WTC11 (cell line): ENCODE results near the gene TRPC4AP.

Source experiments
- CREB1 ChIP-seq: sonication (generic); formaldehyde crosslinking; IDR thresholded peaks from 2 replicates; pipeline ENCODE4 v1.8.0; 2023; ENCODE audit warnings: mild to moderate bottlenecking, missing genetic modification reagents
- CTCF ChIP-seq: fragments of 200-600 bp; IDR thresholded peaks from 2 replicates; pipeline ENCODE4 v1.8.0; 2022; ENCODE audit warnings: antibody characterized with exemption
- HMGA2 ChIP-seq: fragments of 250-450 bp; sonication (Bioruptor Pico); IDR thresholded peaks from 2 replicates; pipeline ENCODE4 v1.4.0; 2021; ENCODE audit warnings: mild to moderate bottlenecking, moderate library complexity
- TF ChIP-seq, protein P1 (sequence below): sonication (generic); formaldehyde crosslinking; IDR thresholded peaks from 2 replicates; pipeline ENCODE4 v1.8.0; 2022; ENCODE audit warnings: missing genetic modification reagents
- TF ChIP-seq, protein P2 (sequence below): sonication (generic); formaldehyde crosslinking; IDR thresholded peaks from 2 replicates; pipeline ENCODE4 v1.8.1; 2023; ENCODE audit warnings: mild to moderate bottlenecking, missing genetic modification reagents, moderate library complexity
- TF ChIP-seq, protein P3 (sequence below): sonication (generic); formaldehyde crosslinking; IDR thresholded peaks from 2 replicates; pipeline ENCODE4 v1.8.1; 2022; ENCODE audit warnings: missing genetic modification reagents, borderline replicate concordance
- TF ChIP-seq, protein P4 (sequence below): sonication (generic); formaldehyde crosslinking; conservative IDR thresholded peaks from 2 replicates; pipeline ENCODE4 v1.8.1; 2023; ENCODE audit warnings: mild to moderate bottlenecking, low read depth, missing genetic modification reagents, moderate library complexity

- no peak for TF ChIP-seq CTCF
- no peak for TF ChIP-seq HMGA2 (CRISPR knock-in tag)
- TF ChIP-seq, protein P1, sequence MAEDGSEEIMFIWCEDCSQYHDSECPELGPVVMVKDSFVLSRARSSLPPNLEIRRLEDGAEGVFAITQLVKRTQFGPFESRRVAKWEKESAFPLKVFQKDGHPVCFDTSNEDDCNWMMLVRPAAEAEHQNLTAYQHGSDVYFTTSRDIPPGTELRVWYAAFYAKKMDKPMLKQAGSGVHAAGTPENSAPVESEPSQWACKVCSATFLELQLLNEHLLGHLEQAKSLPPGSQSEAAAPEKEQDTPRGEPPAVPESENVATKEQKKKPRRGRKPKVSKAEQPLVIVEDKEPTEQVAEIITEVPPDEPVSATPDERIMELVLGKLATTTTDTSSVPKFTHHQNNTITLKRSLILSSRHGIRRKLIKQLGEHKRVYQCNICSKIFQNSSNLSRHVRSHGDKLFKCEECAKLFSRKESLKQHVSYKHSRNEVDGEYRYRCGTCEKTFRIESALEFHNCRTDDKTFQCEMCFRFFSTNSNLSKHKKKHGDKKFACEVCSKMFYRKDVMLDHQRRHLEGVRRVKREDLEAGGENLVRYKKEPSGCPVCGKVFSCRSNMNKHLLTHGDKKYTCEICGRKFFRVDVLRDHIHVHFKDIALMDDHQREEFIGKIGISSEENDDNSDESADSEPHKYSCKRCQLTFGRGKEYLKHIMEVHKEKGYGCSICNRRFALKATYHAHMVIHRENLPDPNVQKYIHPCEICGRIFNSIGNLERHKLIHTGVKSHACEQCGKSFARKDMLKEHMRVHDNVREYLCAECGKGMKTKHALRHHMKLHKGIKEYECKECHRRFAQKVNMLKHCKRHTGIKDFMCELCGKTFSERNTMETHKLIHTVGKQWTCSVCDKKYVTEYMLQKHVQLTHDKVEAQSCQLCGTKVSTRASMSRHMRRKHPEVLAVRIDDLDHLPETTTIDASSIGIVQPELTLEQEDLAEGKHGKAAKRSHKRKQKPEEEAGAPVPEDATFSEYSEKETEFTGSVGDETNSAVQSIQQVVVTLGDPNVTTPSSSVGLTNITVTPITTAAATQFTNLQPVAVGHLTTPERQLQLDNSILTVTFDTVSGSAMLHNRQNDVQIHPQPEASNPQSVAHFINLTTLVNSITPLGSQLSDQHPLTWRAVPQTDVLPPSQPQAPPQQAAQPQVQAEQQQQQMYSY = no peak
- TF ChIP-seq, protein P2, sequence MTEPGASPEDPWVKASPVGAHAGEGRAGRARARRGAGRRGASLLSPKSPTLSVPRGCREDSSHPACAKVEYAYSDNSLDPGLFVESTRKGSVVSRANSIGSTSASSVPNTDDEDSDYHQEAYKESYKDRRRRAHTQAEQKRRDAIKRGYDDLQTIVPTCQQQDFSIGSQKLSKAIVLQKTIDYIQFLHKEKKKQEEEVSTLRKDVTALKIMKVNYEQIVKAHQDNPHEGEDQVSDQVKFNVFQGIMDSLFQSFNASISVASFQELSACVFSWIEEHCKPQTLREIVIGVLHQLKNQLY (CRISPR knock-in tag) = no peak
- TF ChIP-seq, protein P3, sequence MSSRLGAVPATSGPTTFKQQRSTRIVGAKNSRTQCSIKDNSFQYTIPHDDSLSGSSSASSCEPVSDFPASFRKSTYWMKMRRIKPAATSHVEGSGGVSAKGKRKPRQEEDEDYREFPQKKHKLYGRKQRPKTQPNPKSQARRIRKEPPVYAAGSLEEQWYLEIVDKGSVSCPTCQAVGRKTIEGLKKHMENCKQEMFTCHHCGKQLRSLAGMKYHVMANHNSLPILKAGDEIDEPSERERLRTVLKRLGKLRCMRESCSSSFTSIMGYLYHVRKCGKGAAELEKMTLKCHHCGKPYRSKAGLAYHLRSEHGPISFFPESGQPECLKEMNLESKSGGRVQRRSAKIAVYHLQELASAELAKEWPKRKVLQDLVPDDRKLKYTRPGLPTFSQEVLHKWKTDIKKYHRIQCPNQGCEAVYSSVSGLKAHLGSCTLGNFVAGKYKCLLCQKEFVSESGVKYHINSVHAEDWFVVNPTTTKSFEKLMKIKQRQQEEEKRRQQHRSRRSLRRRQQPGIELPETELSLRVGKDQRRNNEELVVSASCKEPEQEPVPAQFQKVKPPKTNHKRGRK = no peak
- TF ChIP-seq CREB1 = no peak
- TF ChIP-seq, protein P4, sequence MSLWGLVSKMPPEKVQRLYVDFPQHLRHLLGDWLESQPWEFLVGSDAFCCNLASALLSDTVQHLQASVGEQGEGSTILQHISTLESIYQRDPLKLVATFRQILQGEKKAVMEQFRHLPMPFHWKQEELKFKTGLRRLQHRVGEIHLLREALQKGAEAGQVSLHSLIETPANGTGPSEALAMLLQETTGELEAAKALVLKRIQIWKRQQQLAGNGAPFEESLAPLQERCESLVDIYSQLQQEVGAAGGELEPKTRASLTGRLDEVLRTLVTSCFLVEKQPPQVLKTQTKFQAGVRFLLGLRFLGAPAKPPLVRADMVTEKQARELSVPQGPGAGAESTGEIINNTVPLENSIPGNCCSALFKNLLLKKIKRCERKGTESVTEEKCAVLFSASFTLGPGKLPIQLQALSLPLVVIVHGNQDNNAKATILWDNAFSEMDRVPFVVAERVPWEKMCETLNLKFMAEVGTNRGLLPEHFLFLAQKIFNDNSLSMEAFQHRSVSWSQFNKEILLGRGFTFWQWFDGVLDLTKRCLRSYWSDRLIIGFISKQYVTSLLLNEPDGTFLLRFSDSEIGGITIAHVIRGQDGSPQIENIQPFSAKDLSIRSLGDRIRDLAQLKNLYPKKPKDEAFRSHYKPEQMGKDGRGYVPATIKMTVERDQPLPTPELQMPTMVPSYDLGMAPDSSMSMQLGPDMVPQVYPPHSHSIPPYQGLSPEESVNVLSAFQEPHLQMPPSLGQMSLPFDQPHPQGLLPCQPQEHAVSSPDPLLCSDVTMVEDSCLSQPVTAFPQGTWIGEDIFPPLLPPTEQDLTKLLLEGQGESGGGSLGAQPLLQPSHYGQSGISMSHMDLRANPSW (CRISPR knock-in tag) = no peak
These were observed 53.5 kb downstream of the TRPC4AP start for GRCh38 chr20:35039146-35039545.
